WTC11 (cell line): ENCODE results near the gene RGS2. TPM values are rescaled to one million over a fixed set of nuclear protein-coding genes. Genes with fewer than 3 reads are reported as not detected.

ENCODE experiments used
- ATAC-seq: fragments of 200-7000 bp; cut with Tn5 transposase; 2 replicates; pipeline ENCODE4 v1.10.0; 2021; ENCODE audit warnings: mild to moderate bottlenecking, moderate library complexity
- CTCF ChIA-PET: fragments of 300-600 bp; sonication (Branson Sonifier 250); formaldehyde crosslinking; loops from one replicate; lab custom pipeline; 2021; ENCODE audit warnings: antibody characterized with exemption; lab: Charles Lee
- POLR2A ChIA-PET: fragments of 350-600 bp; sonication (Branson Sonifier 250); formaldehyde crosslinking; loops from one replicate; lab custom pipeline; 2021; ENCODE audit warnings: antibody characterized with exemption; lab: Charles Lee
- DNase-seq: peaks from one replicate; pipeline ENCODE4 v3.0.0; 2021; ENCODE audit warnings: low spot score
- H3K27ac Mint-ChIP-seq: 2 replicates; pipeline ENCODE4 v1.8.0; 2021; ENCODE audit warnings: mixed read lengths
- H3K27me3 Mint-ChIP-seq: 2 replicates; pipeline ENCODE4 v1.8.0; 2021; ENCODE audit warnings: low read depth, mild to moderate bottlenecking, moderate library complexity, mixed read lengths
- H3K36me3 Mint-ChIP-seq: 2 replicates; pipeline ENCODE4 v1.8.0; 2021; ENCODE audit warnings: mixed read lengths
- H3K4me1 Mint-ChIP-seq: 2 replicates; pipeline ENCODE4 v1.8.0; 2022; ENCODE audit warnings: mixed read lengths
- H3K4me3 Mint-ChIP-seq: 2 replicates; pipeline ENCODE4 v1.8.0; 2021; ENCODE audit warnings: mild to moderate bottlenecking, moderate library complexity, mixed read lengths
- H3K9me3 Mint-ChIP-seq: 2 replicates; pipeline ENCODE4 v1.8.0; 2021; ENCODE audit warnings: mixed read lengths
- EMX1 ChIP-seq: fragments of 250-450 bp; sonication (Bioruptor Pico); IDR thresholded peaks from 2 replicates; pipeline ENCODE4 v1.8.0; 2021; ENCODE audit warnings: mild to moderate bottlenecking
- GABPB1 ChIP-seq: sonication (generic); formaldehyde crosslinking; IDR thresholded peaks from 2 replicates; pipeline ENCODE4 v1.8.1; 2023; ENCODE audit warnings: mild to moderate bottlenecking, missing genetic modification reagents
- NR1H2 ChIP-seq: sonication (generic); formaldehyde crosslinking; IDR thresholded peaks from 2 replicates; pipeline ENCODE4 v1.9.0; 2021; ENCODE audit warnings: mild to moderate bottlenecking, moderate library complexity, missing genetic modification reagents
- PRDM15 ChIP-seq: sonication (generic); formaldehyde crosslinking; IDR thresholded peaks from 2 replicates; pipeline ENCODE4 v1.8.0; 2022; ENCODE audit warnings: missing genetic modification reagents
- PRRX2 ChIP-seq: fragments of 250-450 bp; sonication (Bioruptor Pico); IDR thresholded peaks from 2 replicates; pipeline ENCODE4 v1.8.0; 2021; ENCODE audit warnings: mild to moderate bottlenecking
- RORB ChIP-seq: fragments of 250-450 bp; sonication (Bioruptor Pico); IDR thresholded peaks from 2 replicates; pipeline ENCODE4 v1.9.0; 2021; ENCODE audit warnings: mild to moderate bottlenecking
- SMAD4 ChIP-seq: sonication (generic); formaldehyde crosslinking; IDR thresholded peaks from 2 replicates; pipeline ENCODE4 v1.8.0; 2022; ENCODE audit warnings: mild to moderate bottlenecking, missing genetic modification reagents
- TCF7 ChIP-seq: sonication (generic); formaldehyde crosslinking; IDR thresholded peaks from 2 replicates; pipeline ENCODE4 v1.8.0; 2022; ENCODE audit warnings: mild to moderate bottlenecking, low read depth, missing genetic modification reagents, moderate library complexity
- TEAD1 ChIP-seq: sonication (generic); formaldehyde crosslinking; IDR thresholded peaks from 2 replicates; pipeline ENCODE4 v1.8.0; 2022; ENCODE audit warnings: mild to moderate bottlenecking, missing genetic modification reagents
- ZBTB21 ChIP-seq: sonication (generic); formaldehyde crosslinking; IDR thresholded peaks from 2 replicates; pipeline ENCODE4 v1.8.1; 2023; ENCODE audit warnings: mild to moderate bottlenecking, missing genetic modification reagents, borderline replicate concordance
- ZNF138 ChIP-seq: sonication (generic); formaldehyde crosslinking; conservative IDR thresholded peaks from 2 replicates; pipeline ENCODE4 v1.8.1; 2022; ENCODE audit warnings: mild to moderate bottlenecking, moderate library complexity, missing genetic modification reagents
- ZNF263 ChIP-seq: sonication (generic); formaldehyde crosslinking; IDR thresholded peaks from 2 replicates; pipeline ENCODE4 v1.8.1; 2022; ENCODE audit warnings: low read depth, mild to moderate bottlenecking, moderate library complexity, missing genetic modification reagents
- ZNF423 ChIP-seq: fragments of 250-450 bp; sonication (Bioruptor Pico); IDR thresholded peaks from 2 replicates; pipeline ENCODE4 v2.1.2; 2022; ENCODE audit warnings: mild to moderate bottlenecking, moderate library complexity
- ZNF671 ChIP-seq: fragments of 250-450 bp; sonication (Bioruptor Pico); IDR thresholded peaks from 2 replicates; pipeline ENCODE4 v1.8.0; 2021; ENCODE audit warnings: mild to moderate bottlenecking
- total RNA-seq: library from RNA; stranded (reverse); gene quantifications from 3 replicates; pipeline ENCODE4 v1.2.3, GENCODE V29; 2021
- TF ChIP-seq, protein P1 (sequence below): fragments of 200-600 bp; IDR thresholded peaks from 2 replicates; pipeline ENCODE4 v1.8.0; 2022; ENCODE audit warnings: antibody characterized with exemption
- TF ChIP-seq, protein P2 (sequence below): sonication (generic); formaldehyde crosslinking; IDR thresholded peaks from 2 replicates; pipeline ENCODE4 v1.8.1; 2023; ENCODE audit warnings: mild to moderate bottlenecking, missing genetic modification reagents
- TF ChIP-seq, protein P3 (sequence below): sonication (generic); formaldehyde crosslinking; IDR thresholded peaks from 2 replicates; pipeline ENCODE4 v1.8.1; 2023; ENCODE audit warnings: mild to moderate bottlenecking, missing genetic modification reagents
- TF ChIP-seq, protein P4 (sequence below): sonication (generic); formaldehyde crosslinking; IDR thresholded peaks from 2 replicates; pipeline ENCODE4 v1.8.0; 2023; ENCODE audit warnings: missing genetic modification reagents

Gene RGS2
- total RNA-seq, 1 experiment from 2014 or later: 13.1 TPM

- Mint-ChIP-seq H3K27ac (no peak overlapping the region), H3K36me3 (peaks cover 10% of the 10 kb centered on the region), H3K9me3 (no peaks in the 10 kb centered on the region), H3K27me3 (peaks cover 8% of the 10 kb centered on the region), H3K4me3 (no peak overlapping the region), H3K4me1 (peaks cover 18% of the 10 kb centered on the region)
- ChIA-PET CTCF (no interaction called here), POLR2A (interaction anchor here (1.0 kb wide), 1 partner anchor 101 kb away, joined by 3 read pairs; no protein-coding TSS in a partner anchor)
- TF ChIP-seq, protein P1, sequence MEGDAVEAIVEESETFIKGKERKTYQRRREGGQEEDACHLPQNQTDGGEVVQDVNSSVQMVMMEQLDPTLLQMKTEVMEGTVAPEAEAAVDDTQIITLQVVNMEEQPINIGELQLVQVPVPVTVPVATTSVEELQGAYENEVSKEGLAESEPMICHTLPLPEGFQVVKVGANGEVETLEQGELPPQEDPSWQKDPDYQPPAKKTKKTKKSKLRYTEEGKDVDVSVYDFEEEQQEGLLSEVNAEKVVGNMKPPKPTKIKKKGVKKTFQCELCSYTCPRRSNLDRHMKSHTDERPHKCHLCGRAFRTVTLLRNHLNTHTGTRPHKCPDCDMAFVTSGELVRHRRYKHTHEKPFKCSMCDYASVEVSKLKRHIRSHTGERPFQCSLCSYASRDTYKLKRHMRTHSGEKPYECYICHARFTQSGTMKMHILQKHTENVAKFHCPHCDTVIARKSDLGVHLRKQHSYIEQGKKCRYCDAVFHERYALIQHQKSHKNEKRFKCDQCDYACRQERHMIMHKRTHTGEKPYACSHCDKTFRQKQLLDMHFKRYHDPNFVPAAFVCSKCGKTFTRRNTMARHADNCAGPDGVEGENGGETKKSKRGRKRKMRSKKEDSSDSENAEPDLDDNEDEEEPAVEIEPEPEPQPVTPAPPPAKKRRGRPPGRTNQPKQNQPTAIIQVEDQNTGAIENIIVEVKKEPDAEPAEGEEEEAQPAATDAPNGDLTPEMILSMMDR: no peak
- TF ChIP-seq, protein P2, sequence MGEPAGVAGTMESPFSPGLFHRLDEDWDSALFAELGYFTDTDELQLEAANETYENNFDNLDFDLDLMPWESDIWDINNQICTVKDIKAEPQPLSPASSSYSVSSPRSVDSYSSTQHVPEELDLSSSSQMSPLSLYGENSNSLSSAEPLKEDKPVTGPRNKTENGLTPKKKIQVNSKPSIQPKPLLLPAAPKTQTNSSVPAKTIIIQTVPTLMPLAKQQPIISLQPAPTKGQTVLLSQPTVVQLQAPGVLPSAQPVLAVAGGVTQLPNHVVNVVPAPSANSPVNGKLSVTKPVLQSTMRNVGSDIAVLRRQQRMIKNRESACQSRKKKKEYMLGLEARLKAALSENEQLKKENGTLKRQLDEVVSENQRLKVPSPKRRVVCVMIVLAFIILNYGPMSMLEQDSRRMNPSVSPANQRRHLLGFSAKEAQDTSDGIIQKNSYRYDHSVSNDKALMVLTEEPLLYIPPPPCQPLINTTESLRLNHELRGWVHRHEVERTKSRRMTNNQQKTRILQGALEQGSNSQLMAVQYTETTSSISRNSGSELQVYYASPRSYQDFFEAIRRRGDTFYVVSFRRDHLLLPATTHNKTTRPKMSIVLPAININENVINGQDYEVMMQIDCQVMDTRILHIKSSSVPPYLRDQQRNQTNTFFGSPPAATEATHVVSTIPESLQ (CRISPR knock-in tag): no peak
- no peak for TF ChIP-seq GABPB1 (CRISPR knock-in tag)
- no peak for TF ChIP-seq ZNF138 (CRISPR knock-in tag)
- TF ChIP-seq NR1H2 (CRISPR knock-in tag): no peak
- no peak for TF ChIP-seq TEAD1 (CRISPR knock-in tag)
- TF ChIP-seq PRDM15 (CRISPR knock-in tag): no peak
- no peak for TF ChIP-seq ZNF423 (CRISPR knock-in tag)
- TF ChIP-seq EMX1: no peak
- TF ChIP-seq SMAD4 (CRISPR knock-in tag): no peak
- TF ChIP-seq, protein P3, sequence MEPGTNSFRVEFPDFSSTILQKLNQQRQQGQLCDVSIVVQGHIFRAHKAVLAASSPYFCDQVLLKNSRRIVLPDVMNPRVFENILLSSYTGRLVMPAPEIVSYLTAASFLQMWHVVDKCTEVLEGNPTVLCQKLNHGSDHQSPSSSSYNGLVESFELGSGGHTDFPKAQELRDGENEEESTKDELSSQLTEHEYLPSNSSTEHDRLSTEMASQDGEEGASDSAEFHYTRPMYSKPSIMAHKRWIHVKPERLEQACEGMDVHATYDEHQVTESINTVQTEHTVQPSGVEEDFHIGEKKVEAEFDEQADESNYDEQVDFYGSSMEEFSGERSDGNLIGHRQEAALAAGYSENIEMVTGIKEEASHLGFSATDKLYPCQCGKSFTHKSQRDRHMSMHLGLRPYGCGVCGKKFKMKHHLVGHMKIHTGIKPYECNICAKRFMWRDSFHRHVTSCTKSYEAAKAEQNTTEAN (CRISPR knock-in tag): no peak
- TF ChIP-seq RORB: no peak
- TF ChIP-seq TCF7: no peak
- no peak for TF ChIP-seq ZNF263
- no peak for TF ChIP-seq ZBTB21
- TF ChIP-seq, protein P4, sequence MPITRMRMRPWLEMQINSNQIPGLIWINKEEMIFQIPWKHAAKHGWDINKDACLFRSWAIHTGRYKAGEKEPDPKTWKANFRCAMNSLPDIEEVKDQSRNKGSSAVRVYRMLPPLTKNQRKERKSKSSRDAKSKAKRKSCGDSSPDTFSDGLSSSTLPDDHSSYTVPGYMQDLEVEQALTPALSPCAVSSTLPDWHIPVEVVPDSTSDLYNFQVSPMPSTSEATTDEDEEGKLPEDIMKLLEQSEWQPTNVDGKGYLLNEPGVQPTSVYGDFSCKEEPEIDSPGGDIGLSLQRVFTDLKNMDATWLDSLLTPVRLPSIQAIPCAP (CRISPR knock-in tag): no peak
- TF ChIP-seq ZNF671: no peak
- TF ChIP-seq PRRX2 (CRISPR knock-in tag): no peak
- ATAC-seq: no peak
- DNase-seq: no peak
These were observed 3.8 kb downstream of the RGS2 start for GRCh38 chr1:192812420-192813209.
